Measurements from ENCODE around the gene GALNS.
"Not testable (repeated sequence)": the region's sequence is repeated elsewhere in the genome, so short reads cannot be mapped to it uniquely, and the experiment has no call there.

Gene GALNS

DNA sequence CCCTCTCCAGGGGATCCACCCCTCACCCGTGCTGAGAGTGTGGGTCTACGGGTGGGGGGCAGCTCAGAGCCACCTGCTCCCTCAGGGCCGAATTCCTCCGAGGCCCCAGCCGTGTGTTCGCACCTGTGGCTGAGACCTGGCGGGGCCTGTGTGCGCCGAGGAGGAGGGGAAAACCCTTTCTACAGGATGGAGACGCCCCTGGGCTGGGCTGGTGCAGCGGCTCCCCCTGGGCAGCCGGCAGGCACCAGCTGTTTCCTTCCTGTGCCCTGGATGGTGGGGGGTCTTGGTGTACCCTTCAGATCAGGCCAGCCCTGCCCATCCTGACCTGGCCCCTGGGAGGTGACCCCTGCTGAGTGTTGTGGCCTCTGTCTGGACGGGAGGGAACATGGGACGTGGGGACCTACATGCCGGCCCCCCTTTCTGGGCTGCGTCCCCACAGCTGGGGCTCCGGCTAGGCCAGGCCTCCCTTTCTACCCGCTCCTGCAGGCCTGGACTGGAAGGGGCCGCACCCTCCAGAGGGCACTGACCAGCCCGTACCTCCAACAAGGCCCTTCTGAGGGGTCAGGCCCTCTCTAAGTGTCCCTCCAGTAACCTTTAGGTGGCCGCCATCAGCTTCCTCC, 38.0 kb upstream of the GALNS start:
- H3K36me3 ChIP-seq (ENCODE audit: insufficient read depth, low read length), result no peaks in the 10 kb centered on the region

DNA sequence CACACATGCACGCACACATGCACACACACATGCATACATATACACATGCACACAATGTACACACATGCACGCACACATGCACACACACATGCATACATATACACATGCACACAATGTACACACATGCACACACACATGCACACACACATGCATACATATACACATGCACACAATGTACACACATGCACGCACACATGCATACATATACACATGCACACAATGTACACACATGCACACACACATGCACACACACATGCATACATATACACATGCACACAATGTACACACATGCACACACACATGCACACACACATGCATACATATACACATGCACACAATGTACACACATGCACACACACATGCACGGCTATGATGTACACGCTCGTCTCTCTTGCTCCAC, 37.5 kb upstream of the GALNS start:
- H3K36me3 ChIP-seq (ENCODE audit: insufficient read depth, low read length); H3K4me1 ChIP-seq (ENCODE audit: insufficient read depth, low read length); H3K9ac ChIP-seq (ENCODE audit: low read depth, low read length); H3K9me3 ChIP-seq (ENCODE audit: control insufficient read depth, insufficient read depth, low read length): not testable (repeated sequence)

More for the DNA sequence above, 38.0 kb upstream of the GALNS start:
- H3K4me1 ChIP-seq (ENCODE audit: insufficient read depth, low read length), result no peaks in the 10 kb centered on the region
- H3K9me3 ChIP-seq (ENCODE audit: control insufficient read depth, insufficient read depth, low read length), result no peaks in the 10 kb centered on the region
- no peak overlapping the region for H3K9ac ChIP-seq (ENCODE audit: low read depth, low read length)

DNA sequence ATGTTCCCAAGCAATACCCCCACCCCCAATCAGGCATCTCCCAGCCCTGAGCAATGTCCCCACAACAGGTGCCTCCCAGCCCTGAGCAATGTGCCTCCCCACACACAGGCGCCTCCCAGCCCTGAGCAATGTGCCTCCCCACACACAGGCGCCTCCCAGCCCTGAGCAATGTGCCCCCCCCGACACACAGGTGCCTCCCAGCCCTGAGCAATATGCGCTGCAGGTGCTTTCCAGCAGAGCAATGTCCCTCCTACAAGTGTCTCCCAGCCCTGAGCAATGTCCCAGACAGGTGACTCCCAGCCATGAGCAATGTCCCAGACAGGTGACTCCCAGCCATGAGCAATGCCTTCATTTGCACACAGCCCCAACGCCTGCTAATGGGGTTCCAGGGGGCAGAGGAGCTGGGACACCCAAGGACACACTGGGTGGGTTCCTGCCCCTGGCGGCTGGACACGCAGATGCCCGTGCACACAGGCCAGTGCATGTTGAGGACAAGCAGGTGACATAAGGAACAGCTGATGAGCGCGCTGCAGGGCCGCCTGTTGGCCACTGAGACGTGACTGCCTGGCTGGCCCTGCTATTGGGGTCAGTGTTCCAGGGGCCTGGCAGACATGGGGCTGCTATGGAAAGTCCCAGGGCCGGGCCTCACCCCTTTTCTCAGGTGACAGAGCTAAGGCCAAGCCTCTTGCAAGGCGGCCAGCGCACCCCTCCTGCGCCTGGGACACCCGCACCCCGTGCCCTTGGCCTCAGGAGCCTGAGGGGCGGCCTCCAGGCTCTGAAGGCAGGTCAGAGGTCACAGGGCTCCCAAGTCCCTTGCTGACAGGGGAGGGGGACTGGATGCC, 36.6 kb upstream of the GALNS start:
- Histone ChIP-seq H3K9me3 (ENCODE audit: control insufficient read depth, insufficient read depth, low read length) (no peaks in the 10 kb centered on the region), H3K4me1 (ENCODE audit: insufficient read depth, low read length) (no peaks in the 10 kb centered on the region), H3K9ac (ENCODE audit: low read depth, low read length) (no peak overlapping the region), H3K36me3 (ENCODE audit: insufficient read depth, low read length) (no peaks in the 10 kb centered on the region)

DNA sequence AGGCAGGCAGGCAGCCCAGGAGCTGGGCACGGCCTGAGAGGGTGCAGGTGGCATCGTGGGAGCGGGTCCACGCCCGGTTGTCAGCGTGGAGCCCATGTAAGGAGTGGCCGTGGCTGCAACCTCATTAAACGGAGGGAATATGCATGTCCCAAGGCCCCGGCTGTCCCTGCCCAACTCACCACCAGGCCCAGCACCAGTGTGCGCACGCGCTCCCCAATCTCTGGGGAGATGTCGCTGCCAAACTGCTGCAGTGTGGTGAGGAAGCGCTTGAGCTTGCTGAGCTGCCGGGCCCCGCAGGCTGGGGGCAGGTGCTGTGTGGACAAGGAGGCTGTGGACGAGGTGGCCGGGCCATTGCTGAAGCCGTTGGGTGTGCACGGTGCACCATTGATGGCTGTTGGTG, 35.3 kb upstream of the GALNS start:
- Histone ChIP-seq H3K9ac (ENCODE audit: low read depth, low read length) (no peak overlapping the region), H3K36me3 (ENCODE audit: insufficient read depth, low read length) (no peaks in the 10 kb centered on the region), H3K9me3 (ENCODE audit: control insufficient read depth, insufficient read depth, low read length) (no peaks in the 10 kb centered on the region), H3K4me1 (ENCODE audit: insufficient read depth, low read length) (no peaks in the 10 kb centered on the region)

DNA sequence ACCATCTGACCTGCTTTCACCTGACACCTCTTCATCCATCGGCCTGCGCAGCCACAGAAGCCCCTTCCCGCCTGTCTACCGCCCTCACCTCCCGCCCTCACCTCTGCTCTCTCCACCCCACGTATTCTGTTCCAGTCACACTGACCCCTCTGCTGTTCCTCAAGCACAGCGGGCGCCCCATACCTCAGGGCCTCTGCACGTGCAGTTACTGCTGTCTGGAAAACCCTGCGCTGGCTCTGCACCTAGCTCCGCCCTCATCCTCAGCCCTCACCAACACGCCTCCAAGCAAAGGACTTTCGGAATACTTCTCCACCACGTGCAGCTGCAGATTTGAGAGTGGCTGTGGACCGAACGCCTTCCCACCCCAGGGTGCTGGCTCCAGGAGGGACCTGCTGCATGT, 34.3 kb upstream of the GALNS start:
- Histone ChIP-seq H3K4me1 (ENCODE audit: insufficient read depth, low read length) (no peaks in the 10 kb centered on the region), H3K9ac (ENCODE audit: low read depth, low read length) (no peak overlapping the region), H3K36me3 (ENCODE audit: insufficient read depth, low read length) (no peaks in the 10 kb centered on the region), H3K9me3 (ENCODE audit: control insufficient read depth, insufficient read depth, low read length) (no peaks in the 10 kb centered on the region)

DNA sequence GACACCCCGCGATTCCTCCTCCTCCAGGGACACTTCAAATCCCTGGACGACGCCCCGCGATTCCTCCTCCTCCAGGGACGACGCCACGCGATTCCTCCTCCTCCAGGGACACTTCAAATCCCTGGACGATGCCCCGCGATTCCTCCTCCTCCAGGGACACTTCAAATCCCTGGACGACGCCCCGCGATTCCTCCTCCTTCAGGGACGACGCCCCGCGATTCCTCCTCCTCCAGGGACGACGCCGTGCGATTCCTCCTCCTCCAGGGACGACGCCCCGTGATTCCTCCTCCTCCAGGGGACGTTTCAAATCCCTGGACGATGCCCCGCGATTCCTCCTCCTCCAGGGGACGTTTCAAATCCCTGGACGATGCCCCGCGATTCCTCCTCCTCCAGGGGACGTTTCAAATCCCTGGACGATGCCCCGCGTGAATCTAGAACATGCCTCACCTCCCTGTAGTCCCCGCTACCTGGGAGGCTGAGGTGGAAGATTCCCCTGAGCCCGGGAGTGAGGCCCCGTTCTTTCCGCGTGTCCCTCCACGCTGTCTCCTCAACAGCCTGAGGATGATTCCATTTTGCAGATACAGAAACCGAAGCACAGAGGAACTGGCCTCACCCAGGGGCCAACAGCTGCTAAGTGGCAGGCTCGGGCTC, 33.1 kb upstream of the GALNS start:
- not testable (repeated sequence) for H3K4me1 ChIP-seq (ENCODE audit: insufficient read depth, low read length); H3K9me3 ChIP-seq (ENCODE audit: control insufficient read depth, insufficient read depth, low read length); H3K9ac ChIP-seq (ENCODE audit: low read depth, low read length); H3K36me3 ChIP-seq (ENCODE audit: insufficient read depth, low read length)

DNA sequence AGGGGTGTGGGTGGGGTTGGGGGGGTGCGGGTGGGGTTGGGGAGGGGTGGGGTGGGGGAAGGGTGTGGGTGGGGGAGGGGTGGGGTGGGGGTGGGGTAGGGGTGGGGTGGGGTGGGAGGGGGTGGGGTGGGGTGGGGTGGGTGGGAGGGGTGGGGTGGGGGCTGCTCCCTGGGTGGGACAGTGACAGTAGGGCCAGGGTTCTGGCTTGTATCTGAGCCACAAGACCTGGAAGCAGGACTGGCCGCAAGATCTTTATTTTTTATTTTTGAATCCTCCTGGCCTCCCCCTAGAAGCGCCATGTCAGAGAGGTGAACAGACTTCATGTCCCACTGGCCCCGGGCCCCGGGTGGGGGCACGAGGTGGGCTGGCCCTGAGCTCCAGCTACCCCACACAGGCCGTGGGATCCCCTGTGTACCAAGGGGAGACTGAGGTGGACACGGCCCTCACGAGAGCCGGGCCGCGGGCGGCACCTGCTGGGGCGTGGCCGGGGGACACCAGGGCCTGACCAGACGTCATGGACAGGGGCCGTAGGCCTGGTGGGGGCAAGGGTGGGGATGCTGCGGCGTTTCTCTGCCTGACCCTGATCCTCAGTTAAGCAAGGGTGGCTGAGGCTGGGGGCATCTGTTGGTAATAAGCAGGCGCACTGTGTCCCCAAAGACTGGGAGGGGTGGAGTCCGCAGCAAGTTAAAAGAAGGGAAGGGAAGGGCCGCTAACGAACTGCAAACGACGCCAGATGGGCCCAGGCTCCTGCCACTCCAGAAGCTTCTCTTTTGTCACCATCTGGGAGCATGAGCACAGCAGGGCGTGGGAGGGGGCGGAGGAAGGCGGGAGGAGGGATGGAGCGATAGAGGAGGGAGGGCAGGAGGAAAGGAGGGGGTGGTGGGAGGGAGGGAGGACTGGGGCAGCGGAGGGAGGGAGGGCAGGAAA, 32.0 kb upstream of the GALNS start:
- no peaks in the 10 kb centered on the region for H3K36me3 ChIP-seq (ENCODE audit: insufficient read depth, low read length)
- no peak overlapping the region for H3K9ac ChIP-seq (ENCODE audit: low read depth, low read length)
- H3K9me3 ChIP-seq (ENCODE audit: control insufficient read depth, insufficient read depth, low read length), result no peaks in the 10 kb centered on the region
- H3K4me1 ChIP-seq (ENCODE audit: insufficient read depth, low read length), result no peaks in the 10 kb centered on the region

DNA sequence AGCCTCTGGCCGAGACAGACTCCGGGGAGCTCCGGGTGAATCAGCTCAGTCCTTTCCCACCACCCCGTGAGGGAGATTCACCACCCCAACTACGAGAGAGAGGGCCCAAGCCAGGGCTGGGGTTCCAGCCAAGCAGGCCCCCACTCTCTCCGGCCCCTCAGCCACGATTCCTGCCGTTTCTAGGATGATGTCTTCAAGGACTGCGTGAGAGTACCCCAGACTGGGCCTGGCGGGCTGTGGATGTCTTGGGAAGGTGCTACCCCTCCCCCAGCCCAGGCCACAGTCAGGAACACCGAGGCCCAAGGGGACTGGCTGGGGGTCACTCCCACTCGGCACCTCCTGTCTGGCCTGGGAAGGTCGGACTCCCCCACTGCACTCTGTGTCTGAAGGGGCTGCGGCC, 31.3 kb upstream of the GALNS start:
- Histone ChIP-seq H3K36me3 (ENCODE audit: insufficient read depth, low read length) (no peaks in the 10 kb centered on the region), H3K9ac (ENCODE audit: low read depth, low read length) (no peak overlapping the region), H3K4me1 (ENCODE audit: insufficient read depth, low read length) (no peaks in the 10 kb centered on the region), H3K9me3 (ENCODE audit: control insufficient read depth, insufficient read depth, low read length) (no peaks in the 10 kb centered on the region)

DNA sequence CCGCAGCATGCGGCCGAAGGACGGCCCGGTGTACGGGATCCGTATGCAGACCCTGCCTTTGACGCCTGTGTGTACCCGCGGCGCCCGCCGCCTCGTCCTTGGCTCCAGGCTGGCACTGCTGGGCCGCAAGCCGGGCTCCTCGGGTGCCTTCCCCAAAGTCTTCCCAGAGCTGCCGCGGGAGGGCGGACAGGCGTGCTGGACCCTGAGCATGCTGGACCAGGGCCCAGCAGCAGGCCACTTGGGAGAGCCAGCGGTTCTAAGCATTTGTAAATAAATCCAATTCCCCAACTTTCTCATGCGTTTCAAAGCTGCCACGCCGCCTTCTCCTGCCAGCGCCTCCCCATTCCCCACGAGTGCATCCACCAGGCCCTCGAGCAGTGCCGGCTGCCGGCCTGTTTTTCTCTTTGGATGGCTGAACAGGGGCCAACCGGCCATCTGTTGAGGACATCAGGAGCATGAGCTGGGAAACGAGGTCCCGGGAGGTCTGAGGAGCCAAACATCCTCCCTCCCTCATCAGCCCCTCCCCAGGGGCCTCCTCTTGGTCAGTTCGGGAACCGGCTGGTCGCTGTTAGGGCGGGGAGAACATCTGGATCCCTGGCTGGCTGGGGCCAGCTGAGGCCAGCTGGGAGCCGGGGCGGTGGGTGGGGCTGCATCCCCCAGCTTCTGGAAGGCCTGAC, 30.2 kb upstream of the GALNS start:
- no peak overlapping the region for H3K9ac ChIP-seq (ENCODE audit: low read depth, low read length)
- H3K36me3 ChIP-seq (ENCODE audit: insufficient read depth, low read length), result no peaks in the 10 kb centered on the region
- H3K9me3 ChIP-seq (ENCODE audit: control insufficient read depth, insufficient read depth, low read length), result no peaks in the 10 kb centered on the region
- H3K4me1 ChIP-seq (ENCODE audit: insufficient read depth, low read length), result no peaks in the 10 kb centered on the region

DNA sequence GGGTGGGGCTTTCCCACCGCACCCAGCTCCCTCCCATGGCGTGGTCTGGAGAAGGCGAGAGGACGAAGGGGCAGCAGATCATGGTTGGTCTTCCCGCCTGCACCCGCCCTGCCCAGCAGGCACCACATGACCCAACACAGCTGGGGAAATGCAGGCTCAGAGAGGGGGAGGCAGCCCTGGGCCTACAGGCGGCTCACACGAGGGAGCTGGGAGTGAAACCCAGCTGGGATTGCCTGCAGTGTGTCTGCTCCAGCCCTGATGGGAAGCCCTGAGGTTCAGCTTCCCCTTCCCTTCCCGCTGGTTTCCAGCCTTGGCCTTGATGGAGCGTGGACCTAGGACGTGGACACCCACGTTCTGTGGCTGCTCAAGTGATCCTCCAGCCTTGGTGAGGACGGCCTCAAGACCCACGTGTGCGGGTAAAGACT, 29.7 kb upstream of the GALNS start:
- Histone ChIP-seq H3K9ac (ENCODE audit: low read depth, low read length) (no peak overlapping the region), H3K36me3 (ENCODE audit: insufficient read depth, low read length) (no peaks in the 10 kb centered on the region), H3K4me1 (ENCODE audit: insufficient read depth, low read length) (no peaks in the 10 kb centered on the region), H3K9me3 (ENCODE audit: control insufficient read depth, insufficient read depth, low read length) (no peaks in the 10 kb centered on the region)

DNA sequence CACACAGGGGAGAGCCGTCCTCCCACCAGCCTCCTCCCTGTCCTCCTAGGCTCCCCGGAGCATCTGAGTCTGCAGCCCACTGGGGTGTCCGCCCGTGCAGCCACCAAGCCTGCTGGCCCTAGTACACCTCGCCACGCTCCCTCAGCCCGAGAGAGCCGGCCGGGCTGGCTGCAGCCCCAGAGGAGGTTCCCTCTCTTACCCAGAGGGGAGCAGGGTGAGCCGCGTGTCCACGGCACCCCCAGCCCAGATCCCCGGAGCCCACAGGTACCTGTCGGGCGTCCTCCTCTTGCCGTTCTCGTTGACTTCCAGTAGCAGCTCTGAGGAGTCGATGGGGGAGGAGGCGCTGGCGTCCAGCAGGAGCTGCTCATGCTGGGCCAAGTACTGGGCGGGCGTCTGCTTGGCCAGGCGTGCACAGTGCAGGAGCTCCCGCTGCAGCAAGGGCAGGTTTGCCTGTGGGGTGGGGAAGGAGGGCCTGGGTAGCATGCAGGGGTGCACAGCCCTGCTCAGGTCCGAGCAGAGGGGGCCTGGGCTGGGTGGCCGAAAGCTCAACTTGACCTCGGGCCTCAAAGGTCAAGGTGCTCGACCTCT, 29.0 kb upstream of the GALNS start:
- H3K4me1 ChIP-seq (ENCODE audit: insufficient read depth, low read length), result no peaks in the 10 kb centered on the region
- no peaks in the 10 kb centered on the region for H3K36me3 ChIP-seq (ENCODE audit: insufficient read depth, low read length)
- no peak overlapping the region for H3K9ac ChIP-seq (ENCODE audit: low read depth, low read length)
- H3K9me3 ChIP-seq (ENCODE audit: control insufficient read depth, insufficient read depth, low read length), result no peaks in the 10 kb centered on the region

DNA sequence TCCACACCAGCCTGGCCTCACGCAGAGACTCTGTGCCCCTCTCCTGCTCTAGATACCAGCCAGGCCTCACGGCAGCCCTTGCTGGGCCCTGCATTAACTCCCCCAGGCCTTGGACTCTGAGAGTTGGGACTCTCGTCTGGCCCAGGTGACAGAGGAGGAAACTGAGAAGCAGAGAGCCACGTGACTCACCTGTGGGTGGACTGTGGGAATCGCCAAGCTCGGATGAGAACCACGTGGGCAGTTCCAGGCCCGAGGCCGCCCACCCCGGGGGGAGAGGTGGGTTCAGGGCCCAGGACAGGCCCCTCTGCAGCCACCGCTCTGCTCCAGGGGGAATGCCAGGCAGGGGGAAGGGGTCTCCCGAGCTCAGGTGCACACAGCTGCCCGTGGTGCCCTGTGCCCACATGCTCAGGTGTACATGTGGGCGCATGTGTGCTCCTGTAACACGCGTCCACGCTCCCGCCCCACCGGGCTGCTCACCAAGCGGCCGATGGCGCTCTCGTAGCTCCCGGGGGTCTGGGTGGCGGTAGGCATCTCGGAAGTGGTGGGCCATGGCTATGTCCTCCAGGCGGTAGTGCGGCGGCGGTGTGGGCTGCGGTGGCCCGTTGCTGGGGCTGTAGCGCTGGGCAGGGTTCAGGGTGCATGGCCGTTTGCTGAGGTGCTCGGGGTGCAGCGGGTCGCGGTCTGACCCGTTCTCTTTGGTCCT, 28.0 kb upstream of the GALNS start:
- no peaks in the 10 kb centered on the region for H3K4me1 ChIP-seq (ENCODE audit: insufficient read depth, low read length)
- H3K36me3 ChIP-seq (ENCODE audit: insufficient read depth, low read length), result no peaks in the 10 kb centered on the region
- H3K9ac ChIP-seq (ENCODE audit: low read depth, low read length), result no peak overlapping the region
- H3K9me3 ChIP-seq (ENCODE audit: control insufficient read depth, insufficient read depth, low read length), result no peaks in the 10 kb centered on the region

DNA sequence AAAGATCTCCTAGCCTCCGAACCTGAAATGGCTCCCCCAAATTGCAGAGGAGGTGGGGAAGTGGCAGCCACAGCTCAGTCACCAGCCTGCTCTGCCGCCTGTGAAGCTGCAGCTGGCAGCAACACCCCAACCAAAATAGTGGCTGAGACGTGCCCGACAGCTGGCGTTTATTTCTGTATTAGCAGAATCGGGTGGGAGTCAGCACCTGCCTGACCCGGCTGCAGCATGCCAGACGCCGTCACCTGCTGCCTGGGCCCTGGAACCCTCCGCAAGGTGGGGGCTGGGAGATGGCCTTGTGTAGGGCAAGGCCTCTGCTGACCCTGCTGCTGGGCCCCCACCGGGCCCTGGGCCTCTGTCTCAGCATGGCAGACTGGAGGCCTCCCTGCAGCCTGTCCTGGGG, 27.2 kb upstream of the GALNS start:
- Histone ChIP-seq H3K9me3 (ENCODE audit: control insufficient read depth, insufficient read depth, low read length) (no peaks in the 10 kb centered on the region), H3K9ac (ENCODE audit: low read depth, low read length) (no peak overlapping the region), H3K4me1 (ENCODE audit: insufficient read depth, low read length) (no peaks in the 10 kb centered on the region), H3K36me3 (ENCODE audit: insufficient read depth, low read length) (no peaks in the 10 kb centered on the region)

Measured in ES-I3 (cell line).